Brain pericyte (primary cell): Measurements from ENCODE around the gene CDH23.

Experiments
- DNase-seq: peaks from one replicate; pipeline ENCODE4 v3.0.0-alpha.2; 2012; ENCODE audit warnings: low read depth, low spot score

Gene CDH23

DNA sequence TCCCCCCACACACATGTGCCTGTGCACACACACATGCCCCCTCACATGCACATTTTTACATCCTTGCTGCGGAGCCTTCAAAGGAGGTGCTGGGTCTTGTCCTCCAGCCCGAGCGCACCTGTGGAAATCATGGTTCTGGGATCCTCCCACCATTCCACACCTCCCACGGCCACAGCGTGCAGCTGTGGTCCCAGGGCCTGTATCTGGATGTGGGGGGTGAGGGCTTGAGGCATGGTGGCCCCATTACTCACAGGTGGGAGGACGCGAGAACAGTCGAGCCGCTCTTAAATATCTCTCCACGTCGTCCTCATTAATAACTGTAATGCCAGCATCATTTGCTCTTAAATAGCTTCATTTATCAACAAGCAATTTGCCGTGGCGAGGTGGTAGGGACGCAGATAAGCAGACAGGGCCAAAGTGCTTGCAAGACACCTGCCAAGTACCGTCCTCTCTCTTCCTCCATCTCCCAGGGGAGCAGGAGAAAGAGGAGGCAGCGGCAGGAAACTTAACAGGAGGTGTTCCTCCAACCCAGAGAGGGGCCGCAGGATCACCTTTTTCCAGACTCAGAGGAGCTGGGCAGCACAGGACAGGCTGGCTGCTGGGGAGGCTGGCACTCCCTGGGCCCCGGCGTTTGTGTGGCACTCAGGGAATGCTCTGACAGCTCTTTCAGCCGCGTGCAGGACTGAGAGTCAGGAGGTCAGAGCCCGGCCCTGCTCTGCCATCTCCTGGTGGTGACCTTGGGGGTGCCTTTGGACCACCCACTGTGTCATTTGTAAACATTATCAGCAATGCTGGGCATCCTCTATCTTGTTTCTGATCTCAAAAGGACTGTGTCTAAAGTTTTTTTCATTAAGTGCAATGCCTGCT is 87.4 kb downstream of the CDH23 start:
- DNase-seq: no peak

DNA sequence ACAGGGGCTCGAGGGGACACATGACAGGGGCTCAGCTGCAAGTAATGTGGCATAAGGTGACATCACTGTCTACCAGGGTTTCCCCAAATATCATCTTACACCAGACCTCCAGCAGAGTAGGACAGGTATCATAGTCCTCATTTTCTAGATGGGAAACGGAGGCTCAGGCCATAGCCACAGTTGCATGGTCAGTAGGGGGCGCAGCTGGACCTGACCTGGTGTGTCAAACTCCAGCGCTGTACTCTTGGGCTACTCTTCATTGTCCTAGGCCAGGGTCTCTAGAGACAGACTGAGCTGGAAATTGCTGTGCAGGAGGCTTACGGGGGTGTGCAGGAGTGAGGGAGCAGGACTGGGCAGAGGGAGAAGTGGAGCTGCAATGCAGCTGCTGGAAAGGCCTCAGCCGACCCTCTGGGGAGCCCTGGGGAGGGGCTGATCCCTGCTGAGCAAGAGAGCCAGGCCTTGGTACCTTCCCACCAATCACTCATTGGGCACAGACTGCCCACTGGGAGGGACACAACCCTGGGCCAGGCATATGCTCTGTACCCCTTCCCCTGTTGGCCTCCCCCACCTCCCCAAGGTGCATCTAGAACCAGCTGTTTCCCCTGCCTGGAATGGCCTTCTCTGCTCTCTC is 89.9 kb downstream of the CDH23 start:
- DNase-seq: no peak

DNA sequence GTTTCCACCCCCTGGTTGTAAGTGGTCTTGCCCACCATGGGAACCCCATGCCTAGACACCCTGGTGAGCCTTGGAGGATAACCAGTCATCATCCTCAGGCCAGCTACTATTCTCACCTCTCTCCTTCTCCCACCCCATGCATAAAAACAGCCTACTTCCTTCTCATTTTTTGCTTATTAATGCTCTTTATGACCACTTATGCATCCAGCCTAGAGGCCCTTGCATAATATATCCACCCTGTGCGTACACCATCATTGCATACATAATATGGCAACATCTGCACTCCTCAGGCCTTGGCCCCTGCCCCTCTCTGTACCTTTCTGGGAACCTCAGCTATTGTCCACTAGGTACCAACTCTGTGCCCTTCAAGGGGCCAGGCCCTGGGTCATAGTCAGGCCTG is 91.0 kb downstream of the CDH23 start:
- DNase-seq: no peak

DNA sequence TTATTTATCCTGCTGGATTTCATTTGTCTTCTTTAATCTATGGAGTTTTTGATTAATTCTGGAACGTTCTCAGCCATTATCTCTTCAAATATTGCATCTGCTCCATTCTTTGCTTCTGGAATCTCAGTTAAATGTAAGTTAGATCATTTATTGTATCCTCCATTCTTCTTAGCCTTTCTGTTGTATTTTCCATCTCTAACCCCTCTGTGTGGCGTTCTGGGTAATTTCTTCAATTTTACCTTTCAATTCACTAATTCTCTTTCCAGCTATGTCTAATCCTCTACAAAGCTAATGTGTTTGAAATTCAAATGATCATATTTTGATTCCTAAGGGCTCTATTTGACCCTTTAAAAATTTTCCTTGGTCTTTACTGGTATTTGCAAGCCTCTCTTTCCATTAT is 92.4 kb downstream of the CDH23 start:
- DNase-seq: no peak

DNA sequence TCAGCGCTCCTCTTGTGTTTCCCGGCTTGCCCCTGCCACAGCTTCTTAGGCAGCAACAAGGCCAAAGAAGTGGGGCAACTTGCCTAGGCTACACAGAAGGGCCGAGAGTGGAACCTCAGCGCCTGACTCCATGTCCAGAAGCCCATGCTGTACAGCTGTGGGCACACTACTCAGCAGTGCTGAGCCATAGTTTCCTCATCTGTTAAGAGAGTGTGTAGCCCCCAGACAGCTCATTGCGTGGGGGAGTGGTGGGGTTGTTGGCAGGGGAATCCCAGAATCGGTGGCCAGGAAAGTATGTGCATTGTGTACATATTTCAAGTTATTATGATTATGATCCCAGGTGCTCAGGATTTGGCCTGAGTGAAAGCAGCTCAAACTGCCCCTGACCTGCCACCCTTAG is 96.2 kb downstream of the CDH23 start:
- DNase-seq: no peak

DNA sequence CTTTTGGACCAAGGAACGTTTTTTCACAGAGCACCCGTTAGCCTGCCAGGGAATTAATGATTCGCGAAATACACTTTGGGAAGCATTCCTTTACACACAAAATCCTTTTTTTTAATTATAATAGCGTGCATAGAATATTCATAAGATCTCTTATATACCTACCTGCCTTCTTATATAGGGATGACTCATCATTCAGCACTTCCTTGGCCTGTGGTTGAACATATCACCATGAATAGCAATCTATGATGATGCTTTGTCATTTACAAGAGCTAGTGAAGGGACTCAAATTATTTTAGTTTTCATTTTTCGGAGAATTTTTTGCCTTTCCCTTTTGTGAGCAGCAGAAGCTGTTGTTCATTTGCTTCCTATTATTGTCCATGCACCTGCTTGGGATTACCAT is 97.0 kb downstream of the CDH23 start:
- DNase-seq: no peak

DNA sequence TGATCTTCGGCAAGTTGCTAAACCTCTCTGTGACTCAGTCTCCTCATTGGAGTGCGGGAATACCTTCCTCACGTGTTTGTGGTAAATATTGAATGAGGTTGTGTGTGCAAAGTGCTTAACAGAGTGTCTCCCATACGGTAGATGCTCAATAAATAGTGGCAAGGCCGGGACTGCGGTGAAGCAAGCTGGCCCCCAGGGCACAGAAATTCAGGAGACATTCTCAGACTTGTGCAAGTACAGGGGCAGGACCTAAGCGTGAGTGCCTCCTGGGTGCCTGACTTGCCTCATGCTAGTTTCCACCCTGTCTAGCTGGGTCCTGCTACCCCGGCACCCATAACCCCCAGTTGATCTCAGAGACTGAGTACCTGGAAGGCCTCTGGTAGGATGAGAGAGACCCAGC is 97.8 kb downstream of the CDH23 start:
- no peak for DNase-seq

DNA sequence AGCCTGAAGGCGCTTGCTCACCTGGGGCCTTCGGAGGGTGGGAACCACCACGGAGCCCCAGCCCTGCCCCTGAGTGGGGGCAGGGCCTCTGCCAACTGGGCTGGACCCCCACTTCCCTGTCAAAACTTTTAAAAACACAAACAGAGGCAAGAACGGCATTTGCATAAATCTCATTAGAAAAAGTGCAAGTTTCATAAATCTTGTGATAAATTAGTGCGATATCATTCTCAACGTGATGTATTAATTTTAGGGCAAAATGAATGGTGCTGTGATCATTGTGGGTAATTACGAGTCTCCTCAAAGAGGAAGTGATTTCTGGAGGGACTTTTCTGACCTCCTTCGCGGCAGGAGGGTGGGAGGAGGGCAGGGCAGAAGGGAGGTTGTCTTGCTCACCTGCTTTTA is 98.3 kb downstream of the CDH23 start:
- no peak for DNase-seq

DNA sequence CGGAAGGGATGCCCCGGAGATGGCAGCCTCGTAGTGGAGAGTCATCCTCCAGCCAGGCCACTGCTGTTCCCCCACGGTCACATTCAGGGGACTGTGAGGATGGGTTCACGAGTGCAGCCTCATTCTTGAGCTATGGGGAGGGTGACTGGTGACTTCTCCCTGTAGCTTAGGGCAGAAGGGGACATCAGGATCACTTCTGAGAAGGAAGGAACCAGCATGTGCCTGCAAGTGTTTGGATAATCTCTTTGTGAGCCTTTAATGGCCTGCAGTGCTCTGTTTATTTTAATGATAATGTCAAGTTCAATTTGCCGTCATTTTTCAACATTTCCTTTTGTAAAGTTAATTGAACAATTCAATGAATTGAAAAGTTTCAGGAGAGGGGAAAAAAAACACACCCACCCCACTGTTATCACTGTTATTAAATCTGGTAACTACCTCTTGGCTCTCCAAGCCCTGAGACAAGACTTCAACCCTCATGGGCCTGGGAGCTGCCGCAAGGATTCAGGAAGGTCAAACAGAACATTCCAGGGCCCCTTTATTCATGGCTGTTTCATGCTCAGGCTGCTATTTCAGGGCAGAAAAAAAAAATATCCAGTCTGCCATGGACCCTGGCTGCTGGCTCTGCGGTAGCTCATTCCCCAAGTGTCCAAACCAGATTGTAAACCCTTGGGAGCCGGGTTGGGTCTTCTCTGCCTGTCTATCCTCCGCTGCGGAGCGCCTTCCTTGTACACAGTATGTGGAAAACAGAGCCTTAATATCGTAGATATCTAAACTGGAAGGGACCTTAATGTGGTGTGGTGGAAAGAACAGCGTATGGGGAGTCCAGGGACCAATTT is 100.4 kb downstream of the CDH23 start:
- no peak for DNase-seq

DNA sequence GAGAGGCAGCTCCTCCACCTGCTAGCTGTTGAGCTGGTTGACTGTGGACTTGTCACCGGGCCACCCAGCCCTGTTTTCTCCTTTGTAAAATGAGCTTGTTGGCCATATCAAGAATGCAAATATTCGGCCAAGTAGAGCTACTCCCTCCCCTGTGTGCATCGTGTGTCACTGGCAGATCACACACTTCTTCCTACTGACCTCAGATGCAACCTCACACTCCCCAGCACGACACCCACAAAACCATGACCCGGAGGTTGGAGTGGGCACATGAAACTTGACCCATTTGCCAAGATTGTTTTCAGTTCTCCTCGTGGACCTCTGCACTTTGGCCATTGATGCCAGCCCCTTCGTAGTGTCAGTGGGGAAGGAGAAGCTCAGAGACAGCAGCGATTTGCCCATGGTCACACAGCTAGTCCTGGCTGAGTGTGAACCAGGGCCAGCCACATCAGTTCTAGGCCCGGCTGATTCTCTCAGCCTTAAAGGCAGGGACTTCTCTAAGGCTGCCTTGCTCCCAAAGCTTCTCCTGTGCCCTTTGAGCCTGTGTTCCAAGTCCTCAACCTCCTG is 101.1 kb downstream of the CDH23 start:
- DNase-seq: no peak

DNA sequence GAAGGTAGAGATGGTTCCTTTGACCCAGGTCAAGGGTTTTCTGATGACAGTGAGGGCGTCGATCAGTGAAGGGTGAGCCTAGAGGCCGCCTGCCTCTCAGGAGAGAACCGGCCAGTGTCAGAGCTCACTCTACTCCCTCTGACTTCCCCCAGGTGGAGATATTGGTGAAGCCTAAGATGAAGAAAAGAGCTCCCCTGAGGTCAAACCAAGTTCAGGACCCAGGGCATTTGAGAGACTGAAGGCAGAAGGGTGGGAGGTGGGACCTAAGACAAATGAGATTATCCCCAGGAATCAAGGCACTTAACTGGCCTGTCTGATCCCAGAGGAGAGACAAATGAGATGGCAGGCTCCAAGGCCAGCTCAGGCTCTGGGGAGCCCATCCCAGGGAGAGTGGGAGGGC is 104.7 kb downstream of the CDH23 start:
- no peak for DNase-seq

DNA sequence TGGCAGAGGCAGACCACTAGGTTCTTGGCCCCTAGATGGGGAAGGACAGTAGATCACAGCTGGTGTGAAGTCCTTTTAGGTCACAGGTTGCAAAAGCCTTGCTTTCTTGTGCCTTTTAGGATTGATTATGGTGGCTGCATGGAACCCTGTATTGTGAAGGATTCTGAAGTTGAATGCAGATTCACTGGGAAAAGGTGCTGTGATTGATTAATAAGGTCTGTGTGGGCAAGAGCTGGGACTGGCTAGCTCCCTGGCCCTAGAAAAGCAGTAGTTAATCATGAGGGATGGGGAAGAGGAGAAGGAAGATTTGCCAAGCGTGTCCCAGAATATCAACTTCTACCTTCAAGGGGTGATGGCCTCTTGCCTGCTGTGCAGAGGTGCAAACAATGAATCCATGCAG is 105.5 kb downstream of the CDH23 start:
- DNase-seq: no peak

DNA sequence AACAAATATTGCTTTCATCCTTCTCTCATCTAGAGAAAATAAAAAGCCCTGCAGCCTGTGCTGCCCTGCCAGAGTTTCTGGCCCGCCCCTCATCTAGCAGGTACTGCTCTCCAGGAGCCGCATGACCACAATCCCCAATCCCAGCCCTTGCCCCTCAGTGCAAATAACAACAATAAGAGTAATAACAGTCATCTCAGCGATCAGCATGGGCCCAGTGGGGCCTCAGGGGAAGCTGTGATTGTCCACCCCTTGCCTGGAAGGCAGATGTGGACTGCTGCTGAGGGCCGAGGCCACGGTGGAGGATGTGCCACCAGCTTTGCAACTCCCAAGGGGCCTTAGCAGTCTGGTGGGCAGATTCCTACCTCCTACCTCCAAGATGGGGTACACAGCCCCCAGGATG is 106.1 kb downstream of the CDH23 start:
- no peak for DNase-seq

DNA sequence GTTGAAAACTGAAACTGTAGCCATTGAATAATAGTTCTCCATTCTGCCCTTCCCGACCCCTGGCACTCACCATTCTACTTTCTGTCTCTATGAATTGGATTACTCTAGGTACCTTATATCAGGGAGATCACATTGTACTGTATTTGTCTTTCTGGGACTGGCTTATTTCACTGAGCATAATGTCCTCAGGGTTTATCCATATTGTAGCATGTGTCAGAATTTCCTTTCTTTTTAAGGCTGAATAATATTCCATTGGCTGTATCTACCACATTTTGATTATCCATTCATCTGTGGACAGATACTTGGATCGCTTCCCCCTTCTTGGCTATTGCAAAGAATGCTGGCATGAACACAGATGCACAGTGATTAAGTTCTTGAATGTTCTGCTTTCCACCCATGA is 107.4 kb downstream of the CDH23 start:
- no peak for DNase-seq

DNA sequence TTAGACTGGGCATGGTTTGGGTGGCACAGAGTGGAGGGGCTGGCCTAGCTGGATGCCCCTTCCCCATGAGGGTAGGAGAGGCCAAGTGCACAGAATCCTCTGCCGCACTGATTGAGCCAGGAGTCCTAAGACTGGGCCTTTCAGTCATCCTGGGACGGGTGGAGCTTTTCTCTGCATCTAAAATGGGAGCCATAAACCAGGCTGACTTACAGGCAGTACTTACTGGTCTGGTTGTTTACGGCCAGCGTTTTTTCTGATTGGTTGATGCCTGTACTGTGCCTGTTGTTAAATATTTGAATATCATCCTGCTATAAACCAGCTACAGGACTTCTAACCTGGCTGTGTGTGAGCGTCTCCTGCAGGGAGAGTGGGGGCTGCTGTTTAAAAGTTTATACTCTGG is 107.8 kb downstream of the CDH23 start:
- DNase-seq: no peak

DNA sequence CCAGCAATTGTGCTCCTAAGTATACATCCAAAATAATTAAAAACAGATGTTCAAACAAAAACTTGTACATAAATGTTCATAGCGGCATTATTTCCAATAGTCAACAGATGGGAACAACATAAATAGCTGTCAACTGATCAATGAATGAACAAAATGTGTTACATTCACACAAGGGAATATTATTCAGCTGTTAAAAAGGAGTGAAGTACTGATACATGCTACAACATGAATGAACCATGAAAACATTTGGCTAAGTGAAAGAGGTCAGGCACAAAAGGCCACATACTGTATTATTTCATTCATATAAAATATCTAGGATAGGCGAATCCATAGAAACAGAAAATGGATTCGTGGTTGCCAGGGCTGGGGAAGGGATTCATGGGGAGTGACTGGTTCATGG is 109.1 kb downstream of the CDH23 start:
- no peak for DNase-seq

DNA sequence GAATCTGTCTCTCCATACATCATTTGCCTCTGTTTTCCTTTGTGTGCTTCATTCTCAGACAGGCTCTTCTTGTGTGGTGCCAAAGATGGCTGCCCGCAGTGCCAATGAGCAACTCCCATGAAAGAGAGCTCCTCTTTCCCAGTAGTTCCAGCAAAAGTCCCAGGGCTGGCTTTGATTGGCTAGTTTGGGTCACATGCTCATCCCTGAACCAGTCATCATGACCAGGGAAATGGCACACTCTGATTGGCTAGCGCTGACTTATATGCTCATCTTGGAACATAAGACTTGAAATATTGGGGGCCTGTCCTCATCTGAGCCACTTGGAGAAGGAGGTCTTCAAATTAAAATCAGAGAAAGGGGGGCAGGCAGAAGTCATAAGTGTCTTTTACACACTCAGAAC is 112.7 kb downstream of the CDH23 start:
- no peak for DNase-seq

DNA sequence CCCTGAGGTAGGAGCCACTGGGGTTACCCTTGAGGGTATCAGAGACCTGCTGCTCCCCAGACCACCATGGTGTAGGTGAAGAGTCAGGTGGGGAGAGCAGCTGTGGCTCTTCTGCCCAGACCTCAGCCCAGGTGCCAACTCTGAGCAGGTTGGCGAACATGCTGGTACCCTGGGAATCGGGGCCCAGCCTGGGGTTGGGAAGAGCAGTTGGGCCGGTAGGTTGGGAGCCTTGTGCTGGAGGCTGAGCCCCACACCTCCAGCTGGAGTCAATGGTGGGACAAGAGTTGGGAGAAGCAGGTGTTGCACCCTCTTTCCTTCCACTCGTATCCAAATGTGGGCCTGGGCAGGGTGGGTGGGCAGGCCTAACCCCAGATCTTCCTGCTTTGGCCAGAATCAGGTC is 114.5 kb downstream of the CDH23 start:
- DNase-seq: no peak

DNA sequence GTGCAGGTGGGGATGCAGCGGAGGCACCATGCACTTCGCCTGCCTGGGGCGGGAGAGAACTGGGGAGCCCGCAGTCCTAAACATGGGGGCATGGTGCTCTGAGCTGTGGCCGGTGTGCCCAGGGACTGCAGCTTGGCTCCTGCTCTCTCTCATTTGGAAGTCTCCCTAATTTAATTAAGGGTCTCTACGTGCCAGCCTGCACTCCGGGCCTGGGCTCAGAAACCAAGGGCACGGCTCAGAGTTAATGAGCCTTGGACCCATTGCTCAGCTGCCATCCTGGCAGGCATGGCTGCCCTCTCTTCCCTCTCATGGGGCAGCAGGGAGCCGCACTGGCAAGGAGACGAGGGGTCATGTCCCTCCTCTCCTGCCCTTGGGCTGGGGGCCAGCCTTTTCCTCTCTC is 115.6 kb downstream of the CDH23 start:
- DNase-seq: no peak

DNA sequence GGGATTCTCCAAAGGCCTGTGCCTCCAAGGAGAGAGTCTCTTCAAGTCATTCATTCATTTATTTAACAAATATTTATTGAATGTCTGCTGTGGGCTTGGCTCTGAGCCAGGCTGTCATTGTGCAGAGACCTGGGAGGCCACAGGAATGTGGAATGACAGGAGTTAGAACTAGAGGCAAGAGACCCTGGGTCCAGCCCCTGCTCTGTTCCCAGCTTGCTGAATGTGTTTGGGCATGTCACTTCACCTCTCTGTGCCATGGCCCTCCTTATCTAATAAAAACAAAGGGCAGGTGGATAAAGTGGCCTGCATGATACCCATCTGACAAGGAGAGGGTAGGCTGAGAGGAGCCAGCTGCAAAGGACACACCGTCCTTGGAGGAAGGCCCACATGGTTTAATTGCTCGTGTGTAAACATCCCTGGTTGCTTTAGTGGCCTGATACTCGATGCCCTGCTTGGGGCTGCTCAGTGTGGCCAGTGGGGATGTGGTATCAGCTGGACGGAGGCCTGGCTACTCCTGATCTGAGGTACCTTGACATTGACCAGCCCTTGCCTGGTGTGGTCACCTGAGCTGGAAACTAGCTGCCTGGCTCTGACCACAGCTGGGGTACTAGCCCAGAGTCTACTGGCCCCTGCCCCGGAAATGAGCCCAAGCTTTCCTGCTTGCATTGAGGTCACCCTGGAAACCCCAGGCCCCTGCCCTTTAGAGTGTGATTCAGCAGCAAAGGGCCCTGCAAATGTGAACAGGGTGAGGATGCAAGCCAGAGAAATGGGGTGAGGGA is 116.2 kb downstream of the CDH23 start:
- no peak for DNase-seq

DNA sequence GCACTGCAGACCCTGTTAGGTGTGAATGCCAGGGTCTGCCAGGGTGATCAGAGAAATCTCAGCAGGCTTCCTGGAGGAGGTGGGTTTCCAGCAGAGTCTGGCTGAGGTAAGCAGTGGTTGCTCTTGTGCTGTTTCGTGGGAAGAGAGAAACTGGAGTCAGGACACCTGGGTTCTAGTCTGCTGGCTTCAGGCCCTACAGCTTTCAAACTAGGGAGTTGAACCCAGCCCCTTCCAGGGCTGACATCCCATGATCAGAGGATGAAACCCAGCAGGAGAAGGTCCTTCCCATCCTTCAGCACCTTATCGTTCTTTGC is 116.8 kb downstream of the CDH23 start:
- DNase-seq: no peak

DNA sequence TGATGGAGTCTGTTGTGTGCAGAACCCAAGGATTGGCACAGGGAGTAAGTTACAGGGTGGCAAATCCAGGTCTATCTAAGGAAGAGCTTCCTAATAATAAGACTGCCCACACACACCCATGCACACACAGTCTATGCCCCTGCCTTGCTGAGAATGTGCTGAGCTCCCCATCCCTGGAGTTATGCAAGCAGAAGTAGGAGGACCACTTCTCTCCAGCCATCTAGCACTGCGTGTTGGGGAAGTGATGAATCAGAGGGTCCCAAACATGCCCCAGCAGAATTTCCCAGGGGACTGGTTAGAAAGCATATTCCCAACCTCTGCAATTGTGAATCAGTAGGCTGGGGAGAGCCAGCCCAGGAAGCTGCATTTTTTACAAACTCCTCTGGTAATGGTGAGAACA is 117.2 kb downstream of the CDH23 start:
- DNase-seq: no peak
